GM12873 (cell line): Measurements from ENCODE around the gene TRIM63.

Source experiments
- TF ChIP-seq, protein P1 (sequence below): IDR thresholded peaks from 2 replicates; pipeline ENCODE4 v1.5.1; 2012; ENCODE audit warnings: low read depth, mild to moderate bottlenecking, moderate library complexity, low read length, control low read depth; ENCODE audit not compliant: insufficient read depth; ENCODE audit errors: missing control alignments

The TRIM63 gene

DNA sequence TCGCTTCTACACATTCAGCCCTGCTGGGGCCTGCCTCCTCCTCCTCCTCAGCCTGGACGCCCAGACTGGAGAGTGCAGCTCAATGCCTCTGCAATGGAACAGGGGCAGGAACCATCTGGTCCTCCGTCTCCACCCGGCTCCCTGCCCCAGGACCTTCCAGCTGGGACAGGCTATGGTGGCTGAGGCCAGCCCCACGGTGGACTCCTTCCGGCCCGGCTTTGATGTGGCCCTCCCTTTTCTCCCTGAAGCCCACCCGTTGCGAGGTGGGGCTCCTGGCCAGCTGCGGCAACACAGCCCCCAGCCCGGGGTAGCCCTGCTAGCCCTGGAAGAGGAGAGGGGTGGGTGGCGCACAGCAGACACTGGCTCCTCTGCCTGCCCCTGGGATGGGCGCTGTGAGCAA is 44.4 kb downstream of the TRIM63 start:
- TF ChIP-seq, protein P1, sequence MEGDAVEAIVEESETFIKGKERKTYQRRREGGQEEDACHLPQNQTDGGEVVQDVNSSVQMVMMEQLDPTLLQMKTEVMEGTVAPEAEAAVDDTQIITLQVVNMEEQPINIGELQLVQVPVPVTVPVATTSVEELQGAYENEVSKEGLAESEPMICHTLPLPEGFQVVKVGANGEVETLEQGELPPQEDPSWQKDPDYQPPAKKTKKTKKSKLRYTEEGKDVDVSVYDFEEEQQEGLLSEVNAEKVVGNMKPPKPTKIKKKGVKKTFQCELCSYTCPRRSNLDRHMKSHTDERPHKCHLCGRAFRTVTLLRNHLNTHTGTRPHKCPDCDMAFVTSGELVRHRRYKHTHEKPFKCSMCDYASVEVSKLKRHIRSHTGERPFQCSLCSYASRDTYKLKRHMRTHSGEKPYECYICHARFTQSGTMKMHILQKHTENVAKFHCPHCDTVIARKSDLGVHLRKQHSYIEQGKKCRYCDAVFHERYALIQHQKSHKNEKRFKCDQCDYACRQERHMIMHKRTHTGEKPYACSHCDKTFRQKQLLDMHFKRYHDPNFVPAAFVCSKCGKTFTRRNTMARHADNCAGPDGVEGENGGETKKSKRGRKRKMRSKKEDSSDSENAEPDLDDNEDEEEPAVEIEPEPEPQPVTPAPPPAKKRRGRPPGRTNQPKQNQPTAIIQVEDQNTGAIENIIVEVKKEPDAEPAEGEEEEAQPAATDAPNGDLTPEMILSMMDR: no peak

- TF ChIP-seq, protein P1: no peak
These were observed 45.0 kb downstream of the TRIM63 start for GRCh38 chr1:26022404-26022779.

DNA sequence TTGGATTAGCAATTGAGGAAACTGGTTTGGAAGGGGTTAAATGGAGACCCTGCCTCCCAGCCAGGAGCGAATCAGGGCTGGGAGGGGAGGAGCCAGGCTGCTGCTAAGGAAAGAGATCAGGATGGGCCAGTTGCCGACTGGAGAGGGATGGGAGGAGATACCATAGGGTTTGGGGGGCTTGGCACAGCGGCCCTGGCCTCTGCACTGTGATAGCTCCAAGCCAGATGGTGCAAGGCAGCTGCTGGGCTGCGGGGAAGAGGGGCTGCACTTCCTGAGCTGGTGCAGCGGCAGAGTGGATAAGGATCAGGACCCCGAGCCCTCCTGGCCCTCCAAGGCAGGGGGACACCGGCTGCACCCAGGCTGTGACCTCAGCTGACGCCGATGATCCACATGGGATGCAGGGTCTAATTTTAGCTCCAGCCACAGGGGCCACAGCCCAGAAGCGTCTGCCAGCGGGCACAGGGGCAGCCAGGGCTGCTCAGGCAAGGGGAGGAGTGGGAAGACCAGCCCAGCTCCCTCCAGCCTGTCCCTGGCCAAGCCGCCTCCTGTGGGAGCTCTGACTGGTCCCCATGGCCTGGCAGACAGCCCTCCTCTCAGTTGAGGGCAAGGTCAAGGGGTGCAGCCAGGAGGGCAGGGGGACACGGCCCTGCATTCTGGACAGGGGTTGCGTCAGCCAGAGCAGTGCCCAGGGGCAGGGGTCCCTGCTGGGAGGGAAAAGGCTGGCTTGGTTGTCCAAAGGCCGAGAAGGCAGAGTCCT is 45.6 kb downstream of the TRIM63 start, which contains the start of gene EXTL1:
Gene EXTL1 (plus strand): TSS at position 129 of the 757 bp plus-strand sequence. CDS start 872 bp downstream, outside the sequence.
- TF ChIP-seq, protein P1: no peak

DNA sequence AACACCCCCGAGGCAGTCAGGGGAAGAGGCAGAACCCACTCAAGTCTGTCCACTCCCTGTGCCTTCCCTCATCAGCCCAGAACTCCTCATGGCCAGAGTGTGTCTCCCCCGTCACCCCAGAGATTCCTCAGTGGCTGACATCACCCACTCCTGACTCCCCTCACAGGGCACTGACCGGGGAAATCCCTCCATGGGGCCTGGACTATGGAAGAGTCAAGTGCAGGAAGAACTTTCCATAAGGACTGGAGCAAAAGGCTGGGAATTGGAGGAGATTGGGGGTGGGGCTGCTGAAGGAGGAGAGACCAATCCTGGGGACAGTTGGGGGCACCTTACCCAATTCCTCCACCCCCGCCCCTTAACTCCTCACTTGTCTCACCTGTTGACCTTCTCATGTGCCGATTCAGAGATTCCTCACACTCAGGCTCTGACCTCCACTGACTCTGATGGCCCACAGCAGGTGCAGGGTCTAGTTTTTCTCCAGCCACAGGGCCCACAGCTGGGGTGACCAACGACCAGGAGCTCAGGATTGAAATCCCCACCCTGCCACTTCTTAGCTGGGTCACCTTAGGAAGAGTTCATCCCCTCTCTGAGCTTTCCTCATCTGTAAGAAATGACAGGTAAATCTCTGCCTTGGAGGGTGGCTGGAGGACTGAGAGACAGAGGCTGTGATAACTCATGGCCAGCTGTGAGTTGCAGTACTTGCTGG is 46.3 kb downstream of the TRIM63 start:
- TF ChIP-seq, protein P1: no peak

GRCh38 chr1:26020330-26020768 is 47.1 kb downstream of the TRIM63 start:
- TF ChIP-seq, protein P1: no peak

GRCh38 chr1:26019641-26020315 is 47.7 kb downstream of the TRIM63 start:
- TF ChIP-seq, protein P1: no peak

DNA sequence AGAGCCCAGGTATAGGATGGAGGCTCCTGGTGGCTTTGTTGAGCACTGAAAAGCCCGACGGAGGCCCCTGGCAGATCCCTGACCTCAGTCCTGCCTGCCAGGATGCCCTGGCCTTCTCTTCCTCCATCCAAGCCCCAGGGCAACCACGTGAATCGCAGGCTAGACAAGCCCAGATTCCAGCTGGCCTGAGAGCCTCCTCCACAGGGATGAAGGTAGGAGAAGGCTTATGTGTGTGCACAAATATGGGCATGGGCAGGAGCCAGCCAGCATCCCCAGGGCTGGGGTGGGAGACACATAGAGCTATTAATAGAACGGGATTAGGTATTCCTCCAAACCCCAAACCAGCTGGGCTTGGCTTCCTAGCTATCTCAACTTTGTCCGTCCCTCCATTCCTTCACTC is 49.8 kb downstream of the TRIM63 start:
- TF ChIP-seq, protein P1: no peak
